GM23338 (cell line): ENCODE measurements around the gene NXF1.

Source experiments
- CTCF ChIP-seq, 2 experiments: fragments of 200-600 bp in 1 of 2; sonication (generic) in 1 of 2; conservative IDR thresholded peaks; 2 replicates each; pipeline versions ENCODE4 v1.5.1 to v1.6.1; 2016 to 2017; ENCODE audit warnings: antibody characterized with exemption in 2 of 2, low read depth in 2 of 2, mild to moderate bottlenecking in 2 of 2, moderate library complexity in 1 of 2
- ETS1 ChIP-seq: IDR thresholded peaks from 2 replicates; pipeline ENCODE4 v1.6.1; 2016; ENCODE audit warnings: antibody characterized with exemption
- EZH2 ChIP-seq: fragments of 200-600 bp; sonication (generic); IDR thresholded peaks from one replicate; pipeline ENCODE4 v1.8.0; 2017; ENCODE audit warnings: antibody characterized with exemption, mild to moderate bottlenecking, low read depth; ENCODE audit not compliant: unreplicated experiment
- EZH2phosphoT487 ChIP-seq: fragments of 200-600 bp; sonication (generic); IDR thresholded peaks from one replicate; pipeline ENCODE4 v1.8.1; 2018; ENCODE audit warnings: antibody characterized with exemption; ENCODE audit not compliant: unreplicated experiment
- JUNB ChIP-seq: IDR thresholded peaks from one replicate; pipeline ENCODE4 v1.6.1; 2016; ENCODE audit warnings: antibody characterized with exemption; ENCODE audit not compliant: unreplicated experiment
- NANOG ChIP-seq: IDR thresholded peaks from 2 replicates; pipeline ENCODE4 v1.6.1; 2016; ENCODE audit warnings: antibody characterized with exemption, borderline replicate concordance
- POLR2AphosphoS5 ChIP-seq: IDR thresholded peaks from 2 replicates; pipeline ENCODE4 v1.6.1; 2016; ENCODE audit warnings: antibody characterized with exemption, low read depth
- REST ChIP-seq: IDR thresholded peaks from one replicate; pipeline ENCODE4 v1.6.1; 2018; ENCODE audit warnings: antibody characterized with exemption; ENCODE audit not compliant: unreplicated experiment
- ZNF114 ChIP-seq: fragments of 250-450 bp; sonication (Bioruptor Pico); IDR thresholded peaks from 2 replicates; pipeline ENCODE4 v1.5.0; 2020; ENCODE audit warnings: mild to moderate bottlenecking, moderate library complexity
- ZNF331 ChIP-seq: fragments of 250-450 bp; sonication (Bioruptor Pico); IDR thresholded peaks from 2 replicates; pipeline ENCODE4 v1.5.0; 2020; ENCODE audit warnings: low read depth, mild to moderate bottlenecking, moderate library complexity
- ZNF462 ChIP-seq: fragments of 250-450 bp; sonication (Bioruptor Pico); IDR thresholded peaks from 2 replicates; pipeline ENCODE4 v1.5.0; 2020; ENCODE audit warnings: mild to moderate bottlenecking, moderate library complexity

GRCh38 chr11:62806611-62807121, 1.4 kb upstream of the NXF1 start:
- TF ChIP-seq POLR2AphosphoS5 (no peak), REST (no peak), CTCF (conservative IDR thresholded peaks at IDR 0.05; ENCODE audit: low read depth in 2 of 2) (no peak), EZH2 (no peak), EZH2phosphoT487 (no peak), JUNB (no peak), NANOG (no peak), ZNF462 (no peak), ZNF114 (CRISPR knock-in tag) (no peak), ZNF331 (CRISPR knock-in tag) (no peak), ETS1 (no peak)
